Measurements from ENCODE around the gene SCARB2.
A peak's percentile ranks its signal among the peaks of the same experiment; 100 is the strongest.

The SCARB2 gene

DNA sequence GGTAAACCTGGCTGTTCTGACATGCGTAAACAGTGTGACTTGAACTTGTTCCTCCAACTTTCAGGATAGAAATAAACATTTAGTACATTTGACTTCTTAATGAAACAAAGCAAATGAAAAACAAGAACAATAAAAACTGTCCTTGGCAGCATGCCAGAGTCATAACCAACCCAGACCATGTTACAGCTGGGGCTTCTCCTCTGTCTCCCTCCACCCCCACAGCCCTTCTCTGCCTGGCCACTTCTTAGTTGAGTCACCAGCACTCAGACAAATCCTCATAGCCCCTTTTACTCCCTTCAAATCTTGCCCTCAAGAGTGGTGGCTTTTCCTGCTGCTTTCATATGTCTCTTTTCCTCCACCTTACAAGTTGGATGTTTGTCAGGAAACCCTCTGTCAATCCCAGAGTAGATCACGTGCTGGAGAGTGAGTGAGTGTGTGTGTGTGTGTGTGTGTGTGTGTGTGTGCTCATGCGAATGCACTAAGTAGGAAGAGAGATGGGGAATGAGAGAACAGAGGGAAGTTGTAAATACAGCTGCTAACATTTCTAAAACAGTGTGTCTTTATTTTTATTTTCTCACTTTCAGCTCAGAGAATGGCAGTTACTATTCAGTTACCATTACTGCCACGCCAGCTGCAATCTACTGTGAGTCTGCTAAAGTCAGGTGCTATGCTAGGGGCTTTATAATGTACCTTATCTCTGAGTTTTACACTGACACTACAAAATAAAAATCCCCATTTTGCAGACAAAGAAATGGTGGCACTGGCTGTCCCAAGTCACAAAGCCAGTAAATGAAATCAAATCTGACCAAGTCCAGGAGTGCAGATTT is 15.0 kb downstream of the SCARB2 start:
- peak; percentile 84 for DNase-seq (ENCODE audit: low read depth)

DNA sequence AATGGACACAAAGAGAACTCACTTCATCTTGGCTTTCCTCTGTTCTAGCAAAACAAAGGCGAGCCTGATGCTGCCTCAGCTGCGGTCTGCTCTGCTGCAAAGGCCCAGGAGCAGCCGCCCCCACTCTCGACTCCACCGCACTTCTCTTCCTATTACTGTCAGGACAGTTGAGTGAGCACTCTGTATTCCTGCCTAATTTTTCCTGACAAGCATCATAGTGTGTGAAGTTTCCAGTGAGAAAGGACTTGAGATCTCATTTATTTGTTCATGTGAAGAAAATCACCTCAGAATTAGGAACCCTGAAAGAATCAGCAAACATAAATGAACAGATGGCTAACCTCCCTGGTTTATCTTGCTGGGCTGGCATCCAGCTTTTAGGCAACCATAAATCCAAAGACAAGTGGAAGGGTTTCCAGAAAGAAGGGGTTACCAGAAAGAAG is 15.6 kb downstream of the SCARB2 start:
- peak; percentile 80 for DNase-seq (ENCODE audit: low read depth)

DNA sequence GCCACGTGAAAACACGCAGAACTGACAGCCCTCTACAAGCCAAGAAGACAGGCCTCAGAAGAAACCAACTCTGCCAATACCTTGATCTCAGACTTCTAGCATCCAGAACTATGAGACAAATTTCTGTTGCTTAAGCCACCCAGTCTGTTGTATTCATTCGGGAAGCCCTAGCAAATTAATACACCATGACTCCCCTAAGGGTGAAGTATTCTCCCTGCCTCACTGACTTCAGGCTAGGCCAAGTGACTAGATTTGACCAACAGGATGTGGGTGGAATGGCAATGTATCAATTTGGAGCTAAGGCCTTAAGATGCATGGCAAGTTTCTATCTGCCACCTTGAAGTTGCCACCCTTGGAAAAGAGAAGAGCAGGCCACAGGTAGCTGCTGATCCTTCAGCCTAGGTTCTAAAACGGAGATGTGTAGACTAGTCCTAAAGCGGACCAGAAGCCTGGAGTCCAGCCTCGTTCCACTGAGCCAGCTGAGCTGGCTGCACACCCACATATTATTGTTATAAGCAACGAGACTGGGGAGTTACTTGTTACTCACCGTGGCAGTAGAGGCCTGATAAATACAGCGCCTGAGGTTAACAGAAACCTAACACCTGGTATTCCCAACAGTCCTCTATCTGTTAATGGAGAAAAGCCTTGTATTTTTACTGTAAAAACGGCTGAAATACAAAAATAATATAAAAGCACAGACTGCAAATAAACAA is 16.4 kb downstream of the SCARB2 start:
- DNase-seq (ENCODE audit: low read depth), result peak; percentile 31

DNA sequence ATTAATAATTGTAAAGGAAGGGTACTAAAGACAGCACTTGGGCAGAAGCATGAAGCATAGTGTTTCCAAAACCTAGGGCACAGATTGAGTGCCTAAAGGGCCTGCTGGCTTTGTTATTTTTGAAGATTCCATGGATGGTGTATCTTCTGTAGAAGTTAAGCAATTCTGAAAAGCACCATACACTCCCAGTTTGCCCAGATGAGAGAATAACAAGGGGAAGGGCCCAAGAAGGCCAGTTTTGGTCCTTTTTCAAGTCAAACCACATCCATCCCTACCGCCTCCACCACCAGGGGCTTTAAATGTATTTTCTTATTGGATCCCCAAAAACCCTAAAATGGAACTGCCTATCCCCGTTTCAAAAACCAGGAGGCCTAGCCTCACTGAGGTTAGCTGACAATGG is 17.2 kb downstream of the SCARB2 start:
- DNase-seq (ENCODE audit: low read depth), result no peak

DNA sequence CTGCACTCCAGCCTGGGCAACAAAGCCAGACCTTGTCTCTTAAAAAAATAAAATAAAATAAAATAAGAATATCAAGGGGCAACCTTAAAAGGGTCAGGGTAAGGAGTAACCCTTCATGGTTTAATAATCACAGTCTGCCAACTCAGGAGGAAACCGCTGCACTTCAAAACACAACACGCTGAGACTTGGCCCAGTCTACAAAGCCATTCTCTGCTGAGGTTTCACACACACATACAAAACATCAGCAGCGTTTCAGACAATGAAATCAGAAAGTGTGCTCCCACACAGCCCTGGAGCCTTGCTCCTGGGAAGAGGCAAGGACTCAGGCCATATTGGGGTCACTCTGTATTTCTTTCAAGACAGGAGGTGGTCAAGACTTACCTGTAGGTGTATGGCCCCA is 18.3 kb downstream of the SCARB2 start:
- DNase-seq (ENCODE audit: low read depth), result no peak

DNA sequence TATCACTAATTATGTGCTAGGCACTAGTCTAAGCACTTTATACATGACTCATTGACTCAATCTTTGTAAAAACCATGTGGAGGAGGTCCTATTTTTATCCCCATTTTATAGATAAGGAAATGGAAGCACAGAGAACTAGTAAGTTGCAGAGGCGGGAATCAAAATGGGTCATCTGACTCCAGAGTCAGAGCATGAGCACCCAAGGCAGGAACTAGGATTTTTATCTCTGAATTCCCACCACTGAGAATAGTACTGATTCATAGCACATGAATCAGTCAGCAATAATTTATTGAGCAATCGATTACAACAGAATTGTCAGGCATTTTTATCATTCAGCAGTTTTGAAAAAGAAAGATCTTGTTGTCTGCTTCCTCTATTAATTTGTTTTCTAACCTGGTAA is 19.3 kb downstream of the SCARB2 start:
- DNase-seq (ENCODE audit: low read depth), result peak; percentile 99

DNA sequence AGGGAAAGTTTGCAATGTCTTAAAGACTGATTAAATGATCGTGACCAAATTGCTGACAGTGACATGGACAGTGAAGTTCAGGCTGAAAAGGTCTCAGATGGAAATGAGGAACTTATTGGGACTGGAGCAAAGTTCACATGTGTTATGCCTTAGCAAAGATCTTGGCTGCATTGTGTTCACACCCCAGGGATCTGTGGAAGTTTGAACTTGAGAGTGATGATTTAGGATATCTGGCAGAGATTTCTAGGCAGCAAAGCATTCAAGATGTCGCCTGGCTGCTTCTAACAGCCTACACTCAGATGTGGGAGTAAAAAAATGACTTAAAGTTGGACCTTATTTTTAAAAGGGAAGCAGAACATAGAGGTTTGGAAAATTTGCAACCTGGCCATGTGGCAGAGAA is 21.4 kb downstream of the SCARB2 start:
- DNase-seq (ENCODE audit: low read depth), result no peak

DNA sequence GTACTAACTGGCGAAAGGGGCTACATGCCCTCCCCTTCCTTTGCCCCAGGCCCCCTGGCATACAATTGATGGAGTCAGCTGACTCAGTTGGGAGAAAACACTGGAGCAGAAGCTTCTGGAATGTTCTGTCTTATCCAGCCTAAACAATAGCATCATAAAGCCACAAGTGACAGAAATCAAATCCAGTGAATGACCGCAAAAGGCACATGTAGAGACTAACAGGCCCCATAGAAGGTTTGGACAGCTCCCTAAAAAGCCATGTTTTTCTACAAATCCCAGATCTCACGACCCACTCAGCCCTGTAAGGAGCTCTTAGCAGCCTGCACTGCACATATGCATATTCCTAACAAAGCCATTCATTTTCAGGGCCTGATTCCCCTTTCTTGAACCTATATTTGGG is 25.1 kb downstream of the SCARB2 start:
- DNase-seq (ENCODE audit: low read depth), result no peak

DNA sequence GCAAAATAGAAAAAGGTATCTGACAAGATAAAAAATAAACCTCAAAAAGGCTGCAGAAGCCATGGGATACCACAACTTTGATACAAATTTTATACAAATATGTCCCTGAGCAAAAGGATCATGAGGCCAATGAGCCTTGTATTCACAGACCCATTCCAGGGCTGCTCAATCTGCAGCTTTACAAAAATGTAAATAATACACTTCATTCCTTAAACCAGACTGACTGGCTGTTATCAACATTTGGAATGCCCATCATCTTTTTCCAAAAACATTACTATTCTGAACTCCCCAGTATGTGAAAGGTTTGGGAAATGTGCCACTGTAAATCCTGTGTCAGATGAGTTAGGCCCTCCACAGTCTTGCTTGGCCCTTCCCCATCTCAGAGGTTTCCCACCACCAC is 25.5 kb downstream of the SCARB2 start:
- DNase-seq (ENCODE audit: low read depth), result no peak

DNA sequence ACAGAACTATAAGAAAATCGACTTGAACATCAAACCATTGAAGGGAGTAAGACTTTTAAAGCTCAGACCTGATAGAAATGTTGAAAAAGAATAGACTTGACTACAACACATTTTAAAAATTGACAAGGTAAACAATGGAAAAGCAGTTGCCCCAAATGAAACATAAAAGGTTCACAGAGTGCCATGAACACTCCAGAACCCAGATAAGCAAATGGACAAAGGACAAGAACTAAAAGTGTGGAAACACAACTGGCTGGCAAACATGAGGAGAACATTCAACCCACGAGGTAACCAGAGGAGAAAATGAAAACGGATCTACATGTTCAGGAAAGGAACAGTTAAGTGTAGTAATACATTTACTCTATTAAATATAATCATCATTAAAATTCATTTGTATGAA is 26.5 kb downstream of the SCARB2 start:
- no peak for DNase-seq (ENCODE audit: low read depth)

DNA sequence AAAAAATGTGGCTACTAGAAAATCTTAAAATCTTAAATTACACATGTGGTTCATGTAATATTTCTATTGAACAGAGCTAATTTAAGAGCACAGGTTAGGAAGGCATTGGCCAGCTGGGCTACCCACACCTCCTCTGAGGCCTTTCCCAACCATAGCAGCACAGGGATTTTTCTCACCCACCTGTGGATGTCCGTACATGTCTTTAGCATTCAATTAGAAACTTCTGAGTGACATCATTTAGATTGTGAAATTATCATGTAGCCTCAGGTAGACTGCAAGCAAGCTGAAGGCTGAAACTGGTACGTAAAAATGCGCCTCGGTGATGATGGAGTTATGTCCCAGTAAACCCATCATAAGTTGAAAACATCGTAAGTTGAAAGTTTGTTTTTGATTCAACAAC is 31.2 kb downstream of the SCARB2 start:
- no peak for DNase-seq (ENCODE audit: low read depth)

DNA sequence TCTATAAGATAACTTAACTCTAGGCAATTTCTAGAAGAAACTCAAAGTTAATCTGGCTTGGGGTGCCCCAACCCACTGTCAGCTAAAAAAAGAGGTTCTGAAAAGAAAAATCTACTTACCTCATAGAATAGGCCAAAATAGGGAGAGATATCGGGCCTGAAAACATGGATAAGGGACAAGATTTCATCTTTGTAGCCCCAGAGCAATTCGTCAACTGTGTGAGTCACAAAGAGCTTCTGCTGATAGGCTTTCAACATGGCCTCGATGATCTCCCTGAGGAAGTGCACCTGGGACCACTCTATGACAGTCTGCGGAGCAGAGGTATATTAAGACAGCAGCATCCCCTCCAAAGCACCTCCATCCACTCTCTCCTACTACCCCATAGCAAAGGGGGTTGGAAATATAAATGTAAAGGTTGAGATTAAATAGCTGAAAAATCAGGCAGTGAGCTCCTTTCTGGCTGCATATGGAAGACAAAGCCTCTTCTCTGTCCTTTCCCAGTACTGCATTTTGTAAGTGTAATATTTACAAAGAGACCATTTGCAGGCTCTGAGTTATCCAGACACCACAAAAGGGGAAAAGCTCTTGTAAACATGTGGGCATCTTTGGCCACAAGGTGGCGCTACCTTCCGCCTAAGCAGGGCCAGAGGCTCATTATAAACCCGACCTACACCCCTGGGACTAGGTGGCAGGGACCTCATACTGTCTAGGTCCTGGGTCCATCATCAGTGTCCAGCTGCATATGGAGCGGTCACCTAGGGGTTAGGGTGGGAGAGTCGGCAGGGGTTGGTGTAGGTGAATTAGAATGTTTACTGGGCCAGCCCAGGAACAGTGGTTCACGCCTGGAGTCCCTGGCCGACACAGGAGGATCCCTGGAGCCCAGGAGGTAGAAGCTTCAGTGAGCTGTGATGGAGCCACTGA is 34.0 kb downstream of the SCARB2 start:
- peak; percentile 76 for DNase-seq (ENCODE audit: low read depth)

DNA sequence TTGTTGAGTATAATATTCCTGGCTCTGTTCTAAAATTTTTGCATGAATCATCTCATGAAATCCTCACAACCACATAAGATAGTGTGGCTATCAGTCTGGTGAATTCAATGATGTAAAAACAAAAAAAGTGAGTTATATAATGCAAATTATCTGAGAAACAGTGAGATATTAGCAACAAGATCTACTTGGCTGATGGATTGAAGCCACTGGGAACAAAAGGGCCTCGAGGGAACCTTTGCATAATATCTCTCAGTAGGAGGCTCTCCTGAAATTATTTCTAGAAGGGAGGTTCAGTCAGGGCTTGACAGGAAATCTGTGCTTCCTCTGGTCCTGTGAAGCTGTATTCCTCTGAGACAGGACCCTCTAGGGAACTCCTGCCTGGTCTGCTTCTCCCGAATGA is 35.3 kb downstream of the SCARB2 start:
- DNase-seq (ENCODE audit: low read depth), result peak; percentile 73

DNA sequence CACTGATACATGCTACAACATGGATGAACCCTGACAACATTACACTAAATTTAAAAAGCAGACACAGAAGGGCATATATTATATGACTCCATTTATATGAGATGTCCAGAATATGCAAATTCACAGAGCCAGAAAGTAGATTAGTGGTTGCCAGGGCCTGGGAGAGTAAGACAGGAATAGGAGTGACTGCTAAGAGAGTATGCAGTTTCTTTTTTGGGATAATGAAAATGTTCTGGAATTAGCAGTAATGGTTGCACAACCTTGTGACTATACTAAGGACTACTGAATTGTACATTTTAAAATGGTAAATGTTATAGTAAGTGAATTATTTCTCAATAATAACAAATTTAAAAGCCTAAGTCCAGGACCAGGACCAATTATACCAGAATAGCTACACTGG is 35.9 kb downstream of the SCARB2 start:
- DNase-seq (ENCODE audit: low read depth), result peak; percentile 13

DNA sequence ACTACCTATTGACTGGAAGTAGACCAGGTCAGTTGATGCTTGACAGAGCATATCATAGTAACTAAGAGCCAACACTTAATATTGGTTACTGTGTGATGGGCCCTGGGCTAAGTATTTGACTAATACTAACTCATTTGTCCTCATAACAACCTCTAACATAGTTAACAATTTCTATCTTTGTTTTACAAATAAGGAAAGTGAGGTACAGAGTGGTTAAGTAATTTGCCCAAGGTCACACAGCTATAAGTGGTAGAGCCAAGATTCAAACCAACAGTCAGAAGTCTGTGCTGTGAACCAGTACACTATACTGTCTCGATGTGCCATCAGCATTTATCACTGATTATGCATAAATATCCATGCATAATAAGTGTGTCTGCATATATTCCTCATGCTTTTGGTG is 38.3 kb downstream of the SCARB2 start:
- no peak for DNase-seq (ENCODE audit: low read depth)

DNA sequence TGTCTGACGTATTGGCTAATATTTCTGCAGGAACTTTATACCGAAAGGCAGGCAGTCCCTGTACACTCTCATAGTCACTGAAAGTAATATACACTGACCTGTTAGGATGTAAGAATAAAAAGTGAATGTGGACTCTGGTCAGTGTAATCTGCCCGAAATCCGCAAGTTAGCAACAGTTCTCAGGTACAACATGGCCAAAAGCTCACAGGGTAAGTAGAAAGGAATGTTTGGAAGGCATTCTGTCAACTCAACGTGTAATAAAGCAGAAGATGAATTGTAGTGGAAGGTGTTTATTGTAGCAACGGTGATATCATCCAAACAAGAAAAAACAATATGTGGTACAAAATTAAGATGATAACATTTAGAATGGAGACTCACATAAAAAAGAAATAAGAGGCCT is 39.4 kb downstream of the SCARB2 start:
- peak; percentile 5 for DNase-seq (ENCODE audit: low read depth)

DNA sequence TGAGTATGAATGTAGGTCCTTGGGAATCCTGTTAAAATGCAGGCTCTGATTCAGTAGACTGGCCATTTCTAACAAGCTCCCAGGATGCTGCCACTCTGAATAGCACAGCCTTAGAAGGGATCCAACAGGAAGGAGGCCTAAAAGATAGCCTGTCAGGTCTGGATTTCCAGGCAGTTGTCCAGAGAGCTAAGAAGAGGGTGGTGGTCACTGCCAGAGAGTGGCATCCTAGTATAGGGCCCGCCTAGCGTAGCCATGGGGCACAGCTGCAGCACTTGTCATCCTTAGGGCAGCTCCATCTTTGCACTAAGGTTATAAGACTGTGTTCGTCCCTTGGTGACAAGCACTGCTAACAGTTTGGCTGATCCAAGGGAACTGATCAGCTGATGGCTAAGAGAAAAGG is 44.9 kb downstream of the SCARB2 start:
- DNase-seq (ENCODE audit: low read depth), result no peak

DNA sequence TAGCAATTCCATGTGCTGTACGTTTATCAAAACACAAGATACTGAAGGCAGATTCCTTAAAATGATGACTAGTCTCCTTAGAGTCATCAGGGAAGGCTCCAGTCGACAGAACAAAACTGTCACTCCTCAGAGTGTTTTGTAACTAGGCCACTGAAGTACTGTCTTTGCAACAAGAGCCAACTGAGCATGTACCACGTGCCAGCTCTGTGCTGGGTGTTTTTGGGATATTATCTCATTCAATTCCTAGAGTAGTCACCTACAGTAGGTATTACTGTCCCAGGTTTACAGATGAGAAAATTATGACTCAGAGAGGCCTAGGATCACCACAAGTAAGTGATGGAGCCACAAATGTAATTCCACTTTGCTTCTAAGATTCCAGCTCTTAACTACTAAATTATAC is 47.1 kb downstream of the SCARB2 start:
- no peak for DNase-seq (ENCODE audit: low read depth)

DNA sequence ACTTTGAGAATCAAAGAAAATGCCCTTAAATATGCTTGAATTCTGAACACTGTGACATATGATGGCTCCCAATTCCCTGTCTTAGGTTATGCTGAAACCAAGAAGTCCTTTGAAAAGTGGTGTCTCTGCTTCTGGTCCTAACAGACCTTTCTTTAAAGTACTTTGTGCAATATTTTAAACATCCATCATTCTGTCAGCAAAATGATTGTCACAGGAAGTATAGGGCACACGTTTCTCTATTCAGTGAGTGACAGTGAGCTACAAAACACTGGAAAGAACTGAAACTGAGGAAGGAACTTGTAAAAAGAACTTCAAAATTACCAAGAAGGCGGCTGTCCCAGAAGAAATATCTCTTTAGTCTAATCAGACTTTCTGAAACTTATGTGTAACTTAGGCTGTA is 53.3 kb downstream of the SCARB2 start:
- no peak for DNase-seq (ENCODE audit: low read depth)

DNA sequence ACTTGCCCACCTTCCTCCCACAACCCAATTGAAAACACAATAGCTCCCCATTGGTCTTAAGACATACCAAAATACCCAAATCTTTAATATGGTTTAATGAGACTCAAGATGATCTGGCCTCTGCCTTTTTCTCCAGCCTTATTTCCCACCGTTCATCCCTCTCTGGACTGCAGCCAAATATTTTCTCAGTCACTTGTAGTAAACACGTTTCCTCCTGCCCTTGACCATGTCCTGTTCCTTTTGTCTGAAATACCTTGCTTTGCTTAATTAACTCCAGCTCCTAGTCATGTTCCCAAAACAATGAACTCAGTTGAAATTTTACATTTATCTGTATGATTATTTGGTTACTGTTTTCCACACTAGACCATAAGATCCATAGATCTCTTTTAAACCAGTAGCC is 57.0 kb downstream of the SCARB2 start:
- DNase-seq (ENCODE audit: low read depth), result peak; percentile 32

DNA sequence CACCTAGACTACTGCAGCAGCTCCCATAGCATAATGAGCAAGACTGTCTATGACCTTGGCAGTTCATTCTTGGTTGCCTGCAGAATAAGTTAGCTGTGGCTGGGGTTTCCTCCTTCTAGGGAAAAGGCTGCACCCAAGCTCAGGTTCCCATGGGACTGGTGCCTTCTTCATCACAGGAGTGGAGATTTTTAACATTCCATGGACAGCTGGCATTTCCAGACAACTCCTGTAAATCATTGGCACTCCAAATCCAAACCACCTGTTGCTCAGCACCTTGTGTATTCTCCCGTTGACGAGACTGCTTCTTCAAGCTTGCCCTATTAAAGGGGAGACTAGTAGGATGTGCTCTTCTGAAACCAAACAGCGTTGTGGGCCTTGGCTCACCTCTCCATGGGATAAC is 57.6 kb downstream of the SCARB2 start:
- no peak for DNase-seq (ENCODE audit: low read depth)

DNA sequence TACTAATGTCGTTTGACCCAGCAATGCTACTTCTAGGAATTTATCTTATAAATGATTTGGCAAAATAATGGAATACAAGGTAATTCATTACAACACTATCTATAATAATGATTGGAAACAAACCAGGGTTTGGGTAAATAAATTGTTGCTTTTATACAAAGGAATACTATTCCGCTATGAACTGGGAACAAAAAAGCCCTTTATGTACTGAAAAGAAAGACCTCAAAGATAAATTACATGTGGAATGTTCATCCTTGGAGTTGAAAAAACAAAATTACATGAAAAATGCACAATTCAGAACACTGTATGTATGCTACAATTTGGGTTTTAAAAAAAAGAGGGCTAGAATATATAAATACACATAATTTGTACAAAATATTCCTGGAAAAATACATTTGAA is 60.3 kb downstream of the SCARB2 start:
- DNase-seq (ENCODE audit: low read depth), result no peak
